A673 (cell line): ENCODE measurements around the gene ST8SIA1.

Experiments
- EZH2 ChIP-seq: fragments of 200-600 bp; sonication (generic); IDR thresholded peaks from 2 replicates; pipeline ENCODE4 v1.6.1; 2017; ENCODE audit warnings: borderline replicate concordance, low read depth, mild to moderate bottlenecking, mixed read lengths, antibody characterized with exemption, low read length; ENCODE audit not compliant: poor library complexity, severe bottlenecking
- TF ChIP-seq, protein P1 (sequence below): fragments of 300-800, 200-600 bp; sonication (generic); conservative IDR thresholded peaks from 2 replicates; pipeline ENCODE4 v1.5.1; 2017; ENCODE audit warnings: low read depth, mild to moderate bottlenecking, antibody characterized with exemption, low read length, moderate library complexity, mixed read lengths

DNA sequence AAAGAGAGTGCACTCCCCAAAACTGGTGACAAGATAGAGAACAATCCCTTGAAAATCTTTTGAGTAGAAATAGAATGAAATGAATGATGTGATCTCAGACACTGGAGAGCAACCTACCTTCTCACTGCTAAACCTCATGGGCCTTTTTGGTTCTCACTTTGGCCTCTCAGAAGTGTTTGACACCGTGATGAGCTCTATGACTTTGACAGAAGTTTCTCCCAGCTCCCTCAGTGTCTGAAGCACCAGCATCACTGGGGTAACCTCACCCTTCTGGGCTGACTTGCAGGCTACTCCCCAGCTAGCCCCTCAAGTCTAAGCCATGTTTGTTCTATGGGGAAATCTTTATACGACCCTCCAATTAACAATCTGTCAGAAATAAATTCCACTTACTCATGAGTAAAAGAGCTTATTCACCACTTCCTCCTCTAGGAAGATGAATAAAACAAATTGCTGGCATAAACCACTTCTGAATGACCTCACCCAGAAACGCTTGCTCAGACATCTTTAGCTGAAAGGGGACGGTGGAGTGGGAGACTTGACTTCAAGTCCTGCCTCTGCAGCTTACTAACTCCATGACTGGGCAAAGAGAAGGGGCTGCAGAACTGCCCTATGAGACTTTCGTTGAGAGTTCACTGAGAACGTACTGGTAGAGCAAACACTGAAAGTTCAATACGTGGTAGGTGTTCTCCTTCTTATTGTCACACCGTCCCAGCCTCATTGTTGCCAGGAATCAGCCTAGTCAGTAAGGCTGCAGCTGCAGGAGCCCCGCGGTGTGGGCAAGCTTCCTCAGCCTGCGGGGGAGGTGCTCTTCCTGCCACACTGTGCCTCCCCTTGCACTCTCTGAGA is 46.5 kb downstream of the ST8SIA1 start:
- no peak for TF ChIP-seq EZH2
- TF ChIP-seq, protein P1, sequence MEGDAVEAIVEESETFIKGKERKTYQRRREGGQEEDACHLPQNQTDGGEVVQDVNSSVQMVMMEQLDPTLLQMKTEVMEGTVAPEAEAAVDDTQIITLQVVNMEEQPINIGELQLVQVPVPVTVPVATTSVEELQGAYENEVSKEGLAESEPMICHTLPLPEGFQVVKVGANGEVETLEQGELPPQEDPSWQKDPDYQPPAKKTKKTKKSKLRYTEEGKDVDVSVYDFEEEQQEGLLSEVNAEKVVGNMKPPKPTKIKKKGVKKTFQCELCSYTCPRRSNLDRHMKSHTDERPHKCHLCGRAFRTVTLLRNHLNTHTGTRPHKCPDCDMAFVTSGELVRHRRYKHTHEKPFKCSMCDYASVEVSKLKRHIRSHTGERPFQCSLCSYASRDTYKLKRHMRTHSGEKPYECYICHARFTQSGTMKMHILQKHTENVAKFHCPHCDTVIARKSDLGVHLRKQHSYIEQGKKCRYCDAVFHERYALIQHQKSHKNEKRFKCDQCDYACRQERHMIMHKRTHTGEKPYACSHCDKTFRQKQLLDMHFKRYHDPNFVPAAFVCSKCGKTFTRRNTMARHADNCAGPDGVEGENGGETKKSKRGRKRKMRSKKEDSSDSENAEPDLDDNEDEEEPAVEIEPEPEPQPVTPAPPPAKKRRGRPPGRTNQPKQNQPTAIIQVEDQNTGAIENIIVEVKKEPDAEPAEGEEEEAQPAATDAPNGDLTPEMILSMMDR: no peak
